ENCODE data around the gene WWOX. TPM values are rescaled to one million over a fixed set of nuclear protein-coding genes. Genes with fewer than 3 reads are reported as not detected.

WWOX gene
- total RNA-seq, 3 donors from 2014 or later, result 11.7 to 18.0 (median 13.8) TPM

- no peaks in the 10 kb centered on the region for H3K36me3 ChIP-seq (ENCODE audit: low read depth)
- TF ChIP-seq, protein P1, sequence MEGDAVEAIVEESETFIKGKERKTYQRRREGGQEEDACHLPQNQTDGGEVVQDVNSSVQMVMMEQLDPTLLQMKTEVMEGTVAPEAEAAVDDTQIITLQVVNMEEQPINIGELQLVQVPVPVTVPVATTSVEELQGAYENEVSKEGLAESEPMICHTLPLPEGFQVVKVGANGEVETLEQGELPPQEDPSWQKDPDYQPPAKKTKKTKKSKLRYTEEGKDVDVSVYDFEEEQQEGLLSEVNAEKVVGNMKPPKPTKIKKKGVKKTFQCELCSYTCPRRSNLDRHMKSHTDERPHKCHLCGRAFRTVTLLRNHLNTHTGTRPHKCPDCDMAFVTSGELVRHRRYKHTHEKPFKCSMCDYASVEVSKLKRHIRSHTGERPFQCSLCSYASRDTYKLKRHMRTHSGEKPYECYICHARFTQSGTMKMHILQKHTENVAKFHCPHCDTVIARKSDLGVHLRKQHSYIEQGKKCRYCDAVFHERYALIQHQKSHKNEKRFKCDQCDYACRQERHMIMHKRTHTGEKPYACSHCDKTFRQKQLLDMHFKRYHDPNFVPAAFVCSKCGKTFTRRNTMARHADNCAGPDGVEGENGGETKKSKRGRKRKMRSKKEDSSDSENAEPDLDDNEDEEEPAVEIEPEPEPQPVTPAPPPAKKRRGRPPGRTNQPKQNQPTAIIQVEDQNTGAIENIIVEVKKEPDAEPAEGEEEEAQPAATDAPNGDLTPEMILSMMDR (IDR thresholded peaks at IDR 0.05), result no peak
- peaks cover 4% of the 10 kb centered on the region for H3K9me3 ChIP-seq
- intact Hi-C loops (cut with DNase I, micrococcal nuclease), result no loop called here
- ATAC-seq (peak; percentile 81), DNase-seq (peak in 2 of 3 donors; percentile 37 to 43)
- H3K4me3 ChIP-seq, result no peak overlapping the region
- H3K4me1 ChIP-seq (ENCODE audit: low read depth), result peaks cover 4% of the 10 kb centered on the region
Measured at GRCh38 chr16:79163691-79164387, 1064.4 kb downstream of the WWOX start.

- ATAC-seq (no peak), DNase-seq (no peak)
- peaks cover 4% of the 10 kb centered on the region for H3K9me3 ChIP-seq
- H3K36me3 ChIP-seq (ENCODE audit: low read depth), result no peaks in the 10 kb centered on the region
- H3K4me1 ChIP-seq (ENCODE audit: low read depth), result peaks cover 4% of the 10 kb centered on the region
- TF ChIP-seq, protein P1 (IDR thresholded peaks at IDR 0.05), result no peak
- no peak overlapping the region for H3K4me3 ChIP-seq
- intact Hi-C loops (cut with DNase I, micrococcal nuclease), result no loop called here
Measured at GRCh38 chr16:79164388-79164995, 1065.0 kb downstream of the WWOX start.

DNA sequence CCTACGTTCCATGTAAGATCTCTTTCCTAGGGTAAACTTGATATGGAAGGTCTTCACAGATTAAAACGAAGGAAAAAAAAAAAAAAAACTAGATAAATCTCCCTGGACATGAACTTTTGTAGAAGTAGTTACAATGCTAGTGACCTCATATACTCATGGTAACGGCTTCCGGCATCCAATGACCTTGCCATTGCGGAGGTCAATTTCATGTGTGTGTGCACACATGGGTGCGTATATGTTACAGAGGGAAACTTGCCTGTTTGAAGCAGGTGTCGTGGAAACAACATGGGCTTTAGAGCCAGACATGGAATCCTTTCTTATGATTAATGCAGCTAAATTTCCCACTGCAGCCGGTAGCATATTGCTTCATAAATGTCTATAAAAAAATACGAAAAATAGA lies 1065.6 kb downstream of the WWOX start:
- no peak for DNase-seq
- Histone ChIP-seq H3K4me3 (no peak overlapping the region), H3K36me3 (ENCODE audit: low read depth) (no peaks in the 10 kb centered on the region), H3K4me1 (ENCODE audit: low read depth) (peaks cover 4% of the 10 kb centered on the region), H3K9me3 (peaks cover 4% of the 10 kb centered on the region)
- intact Hi-C loops (cut with DNase I, micrococcal nuclease), result no loop called here
- no peak for ATAC-seq
- TF ChIP-seq, protein P1 (IDR thresholded peaks at IDR 0.05), result no peak

- no peak for ATAC-seq
- Histone ChIP-seq H3K4me3 (no peak overlapping the region), H3K4me1 (ENCODE audit: low read depth) (peaks cover 4% of the 10 kb centered on the region), H3K9me3 (peaks cover 4% of the 10 kb centered on the region), H3K36me3 (ENCODE audit: low read depth) (no peaks in the 10 kb centered on the region)
- no peak for DNase-seq
- intact Hi-C loops (cut with DNase I, micrococcal nuclease), result no loop called here
- TF ChIP-seq, protein P1 (IDR thresholded peaks at IDR 0.05), result no peak
Measured at GRCh38 chr16:79165506-79165905, 1066.1 kb downstream of the WWOX start.

DNA sequence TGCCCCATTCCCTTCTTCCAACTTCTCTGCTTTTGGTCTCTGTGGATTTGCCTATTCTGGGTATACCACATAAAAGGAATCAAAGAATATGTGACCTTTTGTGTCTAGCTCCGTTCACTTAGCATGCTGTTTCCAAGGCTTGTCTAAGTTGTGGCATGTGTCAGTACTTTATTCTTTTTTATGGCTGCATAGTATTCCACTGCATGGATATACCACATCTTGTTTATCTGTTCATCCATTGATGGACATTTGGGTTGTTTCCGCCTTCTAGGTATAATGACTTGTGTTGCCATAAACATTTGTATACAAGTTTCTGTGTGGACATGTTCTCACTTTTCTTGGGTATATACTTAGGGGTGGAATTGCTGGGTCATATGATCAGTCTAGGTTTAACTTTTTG lies 1068.4 kb downstream of the WWOX start:
- no peak overlapping the region for H3K4me3 ChIP-seq
- intact Hi-C loops (cut with DNase I, micrococcal nuclease), result no loop called here
- peaks cover 4% of the 10 kb centered on the region for H3K9me3 ChIP-seq
- peaks cover 4% of the 10 kb centered on the region for H3K4me1 ChIP-seq (ENCODE audit: low read depth)
- TF ChIP-seq, protein P1 (IDR thresholded peaks at IDR 0.05), result no peak
- ATAC-seq (no peak), DNase-seq (no peak)
- H3K36me3 ChIP-seq (ENCODE audit: low read depth), result no peaks in the 10 kb centered on the region
